Sigmoid colon (tissue), 7 donors: ENCODE measurements around the gene ENTHD1. TPM values are rescaled to one million over a fixed set of nuclear protein-coding genes. Genes with fewer than 3 reads are reported as not detected.

ENCODE experiments used
- DNase-seq: peaks from one replicate; pipeline ENCODE4 v3.0.0-alpha.2; 2019
- H3K27ac ChIP-seq, 4 donors: fragments of 200-600 bp; sonication (generic); one replicate each; pipeline ENCODE4 v1.5.1; 2016 to 2019; ENCODE audit warnings: mild to moderate bottlenecking in 1 of 4
- H3K27me3 ChIP-seq, 3 donors: fragments of 200-600 bp; sonication (generic); one replicate each; pipeline ENCODE4 v1.5.1; 2019; ENCODE audit warnings: mild to moderate bottlenecking in 1 of 3
- H3K36me3 ChIP-seq, 4 donors: fragments of 200-600 bp; sonication (generic); one replicate each; pipeline ENCODE4 v1.5.1; 2016 to 2019
- H3K4me1 ChIP-seq, 4 donors: fragments of 200-600 bp; sonication (generic); one replicate each; pipeline ENCODE4 v1.5.1; 2017 to 2019
- H3K4me3 ChIP-seq, 4 donors: fragments of 200-600 bp; sonication (generic); one replicate each; pipeline ENCODE4 v1.5.1; 2017 to 2019; ENCODE audit warnings: mild to moderate bottlenecking in 2 of 4, moderate library complexity in 1 of 4
- H3K9me3 ChIP-seq, 4 donors: fragments of 200-600 bp in 3 of 4; sonication (generic) in 3 of 4; one replicate each; pipeline versions ENCODE4 v1.5.1 to v1.6.1; 2013 to 2019
- CTCF ChIP-seq, 4 experiments: fragments of 450-650 bp in 3 of 4; fragments of 200-600 bp in 1 of 4; IDR thresholded peaks; one replicate each; pipeline ENCODE4 v1.5.1; 2016 to 2019; ENCODE audit warnings: antibody characterized with exemption in 4 of 4, mild to moderate bottlenecking in 3 of 4, moderate library complexity in 2 of 4
- EP300 ChIP-seq, 4 donors: sonication (generic); formaldehyde crosslinking; IDR thresholded peaks; one replicate each; pipeline ENCODE4 v1.6.1; 2017; ENCODE audit warnings: antibody characterized with exemption in 4 of 4
- POLR2A ChIP-seq, 2 donors: fragments of 450-650 bp; IDR thresholded peaks; one replicate each; pipeline ENCODE4 v1.6.1; 2016; ENCODE audit warnings: antibody characterized with exemption in 2 of 2, mild to moderate bottlenecking in 2 of 2, moderate library complexity in 2 of 2
- POLR2AphosphoS5 ChIP-seq, 4 donors: sonication (generic); formaldehyde crosslinking; IDR thresholded peaks; one replicate each; pipeline ENCODE4 v1.6.1; 2017; ENCODE audit warnings: antibody characterized with exemption in 4 of 4
- WGBS, 2 donors: extraction: QIAGEN DNeasy Blood & Tissue Kit; methylation state at CpG; one replicate each; pipeline ENCODE4 v1.1.7; 2013; 5-methylcytosine and 5-hydroxymethylcytosine counted together
- intact Hi-C: fragments of 100-400 bp; cut with DNase I; formaldehyde crosslinking; loops from one replicate; pipeline ENCODE4 v1.15.1; 2023
- polyA plus RNA-seq, 3 donors: library from polyadenylated mRNA; stranded (reverse); fragments of 200-250 nt; gene quantifications; one replicate each; pipeline ENCODE4 v1.2.3, GENCODE V29; 2013
- total RNA-seq, 4 donors: library from RNA; depleted of rRNA; stranded (reverse); fragments of >200 nt; gene quantifications; one replicate each; pipeline ENCODE4 v1.1.0, GENCODE V29; 2016
- donor health status: healthy with polysubstance abuse.
- donor health status: Bipolar disorder and iron deficiency.
- donor health status: healthy.

Gene ENTHD1
- total and polyA plus RNA-seq, 7 donors: 0.09 TPM; not detected in 6

- H3K27me3 ChIP-seq: peaks cover 0 to 41% (median 7%) of the 10 kb centered on the region in 3 donors
- TF ChIP-seq CTCF (IDR thresholded peaks at IDR 0.05) (no peak), POLR2AphosphoS5 (IDR thresholded peaks at IDR 0.05) (no peak), POLR2A (IDR thresholded peaks at IDR 0.05) (no peak), EP300 (IDR thresholded peaks at IDR 0.05) (no peak)
- H3K4me1 ChIP-seq: no peaks in the 10 kb centered on the region
- H3K27ac ChIP-seq: no peak overlapping the region
- H3K9me3 ChIP-seq: no peaks in the 10 kb centered on the region
- 68 to 81% methylated on average over 9 of the region's 9 CpGs for WGBS, 2 donors
- no peak for DNase-seq
- H3K4me3 ChIP-seq: no peak overlapping the region
- no peaks in the 10 kb centered on the region for H3K36me3 ChIP-seq
- intact Hi-C loops: no loop called here
Observed at GRCh38 chr22:39910876-39911613, 17.5 kb upstream of the ENTHD1 start.

- no peak overlapping the region for H3K27ac ChIP-seq
- H3K27me3 ChIP-seq: peaks cover 0 to 34% (median 7%) of the 10 kb centered on the region in 3 donors
- no peaks in the 10 kb centered on the region for H3K9me3 ChIP-seq
- intact Hi-C loops: no loop called here
- WGBS, 2 donors: 71 to 78% methylated on average over 5 of the region's 5 CpGs
- H3K36me3 ChIP-seq: no peaks in the 10 kb centered on the region
- TF ChIP-seq CTCF (IDR thresholded peaks at IDR 0.05) (no peak), POLR2AphosphoS5 (IDR thresholded peaks at IDR 0.05) (no peak), EP300 (IDR thresholded peaks at IDR 0.05) (no peak), POLR2A (IDR thresholded peaks at IDR 0.05) (no peak)
- DNase-seq: no peak
- H3K4me3 ChIP-seq: no peak overlapping the region
- H3K4me1 ChIP-seq: no peaks in the 10 kb centered on the region
Observed at GRCh38 chr22:39908737-39909136, 15.2 kb upstream of the ENTHD1 start.

DNA sequence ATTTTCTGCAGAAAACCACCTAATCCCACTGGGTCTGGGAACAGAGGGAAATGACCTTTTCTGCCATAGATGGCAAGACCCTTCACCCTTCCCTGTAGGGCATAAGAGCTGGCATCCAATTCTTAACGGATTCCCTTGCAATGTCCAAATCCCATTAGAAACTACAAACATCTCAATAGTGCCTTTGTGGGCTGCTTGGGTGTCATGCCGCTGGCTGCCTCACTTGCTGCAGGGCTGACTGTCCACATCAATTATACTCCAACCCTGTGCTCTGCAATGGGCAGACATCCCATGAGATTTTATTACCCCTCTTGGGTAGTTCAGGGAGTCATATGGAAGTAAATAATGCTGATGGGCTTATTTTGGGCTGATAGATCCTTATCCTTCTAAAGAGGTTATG lies 14.6 kb upstream of the ENTHD1 start:
- no peaks in the 10 kb centered on the region for H3K36me3 ChIP-seq
- intact Hi-C loops: no loop called here
- WGBS, 2 donors: 79 to 90% methylated on average over 2 of the region's 2 CpGs
- H3K9me3 ChIP-seq: no peaks in the 10 kb centered on the region
- no peak overlapping the region for H3K27ac ChIP-seq
- no peak for TF ChIP-seq EP300 (IDR thresholded peaks at IDR 0.05)
- no peak for TF ChIP-seq POLR2A (IDR thresholded peaks at IDR 0.05)
- no peak for TF ChIP-seq CTCF (IDR thresholded peaks at IDR 0.05)
- TF ChIP-seq POLR2AphosphoS5 (IDR thresholded peaks at IDR 0.05): no peak
- no peak for DNase-seq
- H3K4me3 ChIP-seq: no peak overlapping the region
- H3K27me3 ChIP-seq: peaks cover 0 to 28% (median 7%) of the 10 kb centered on the region in 3 donors
- H3K4me1 ChIP-seq: no peaks in the 10 kb centered on the region

GRCh38 chr22:39907605-39908097 lies 14.1 kb upstream of the ENTHD1 start:
- no peak for DNase-seq
- TF ChIP-seq POLR2A (IDR thresholded peaks at IDR 0.05) (no peak), EP300 (IDR thresholded peaks at IDR 0.05) (no peak), POLR2AphosphoS5 (IDR thresholded peaks at IDR 0.05) (no peak), CTCF (IDR thresholded peaks at IDR 0.05) (no peak)
- no peaks in the 10 kb centered on the region for H3K9me3 ChIP-seq
- no peak overlapping the region for H3K4me3 ChIP-seq
- H3K36me3 ChIP-seq: no peaks in the 10 kb centered on the region
- WGBS, 2 donors: 81 to 88% methylated on average over 9 of the region's 9 CpGs
- no peaks in the 10 kb centered on the region for H3K4me1 ChIP-seq
- intact Hi-C loops: no loop called here
- peaks cover 0 to 24% (median 7%) of the 10 kb centered on the region in 3 donors for H3K27me3 ChIP-seq
- no peak overlapping the region for H3K27ac ChIP-seq
